HCT116 (cell line): ENCODE data around the gene MYCBP. TPM values are rescaled to one million over a fixed set of nuclear protein-coding genes. Genes with fewer than 3 reads are reported as not detected.

Experiments used
- ATAC-seq: fragments of 200-7000 bp; cut with Tn5 transposase; 2 replicates; pipeline ENCODE4 v1.9.1; 2020; ENCODE audit warnings: mild to moderate bottlenecking, moderate library complexity
- Bru-seq: library from RNA; stranded (reverse); fragments of 400-500 nt; gene quantifications from one replicate; lab custom pipeline; 2021; lab: Mats Ljungman, UMichigan
- BruChase-seq, 2 experiments: library from RNA; stranded (reverse); fragments of 400-500 nt; gene quantifications; one replicate each; lab custom pipeline; 2021; lab: Mats Ljungman, UMichigan
- BruUV-seq: library from RNA; stranded (reverse); fragments of 400-500 nt; replicated peaks from 2 replicates; lab custom pipeline; 2021; lab: Mats Ljungman, UMichigan
- CTCF ChIA-PET: fragments of 300-600 bp; sonication (Branson Sonifier 250); formaldehyde crosslinking; loops from one replicate; lab custom pipeline; 2021; ENCODE audit warnings: antibody characterized with exemption; lab: Charles Lee
- POLR2A ChIA-PET: fragments of 300-600, 350-600 bp; sonication (Branson Sonifier 250); formaldehyde crosslinking; loops from one replicate; lab custom pipeline; 2021; ENCODE audit warnings: antibody characterized with exemption; lab: Charles Lee
- RAD21 ChIA-PET, 2 experiments: fragments of 300-600 bp; sonication (Branson Sonifier 250); formaldehyde crosslinking; loops; one replicate each; lab custom pipeline; 2023; ENCODE audit warnings: low total read pairs in 2 of 2; ENCODE audit not compliant: uncharacterized antibody in 2 of 2, unreplicated experiment in 2 of 2, low non-redundant PET in 1 of 2; lab: Charles Lee
- DNase-seq: peaks from one replicate; pipeline ENCODE4 v3.0.0-alpha.2; 2010; ENCODE audit warnings: low read depth, low spot score
- H2AFZ ChIP-seq: fragments of 200-600 bp; shearing (Covaris generic), sonication (generic); 2 replicates; pipeline ENCODE4 v1.6.1; 2017; ENCODE audit warnings: low read depth, mixed run types, mixed read lengths, antibody characterized with exemption, low read length; ENCODE audit not compliant: poor library complexity, severe bottlenecking
- H3K27ac ChIP-seq: 2 replicates; pipeline ENCODE4 v1.5.1; 2012; ENCODE audit warnings: low read depth, low read length
- H3K27me3 ChIP-seq: fragments of 200-600 bp; sonication (generic); 2 replicates; pipeline ENCODE4 v1.6.1; 2016; ENCODE audit warnings: mixed run types, low read length, mixed read lengths; ENCODE audit not compliant: insufficient read depth
- H3K36me3 ChIP-seq, 2 experiments: fragments of 200-500 bp in 1 of 2; fragments of 200-600 bp in 1 of 2; sonication (Bioruptor generic) in 1 of 2; sonication (generic) in 1 of 2; 2 replicates each; pipeline versions ENCODE4 v1.5.1 to v1.6.1; 2014 to 2016; ENCODE audit warnings: low read length in 2 of 2, inconsistent platforms in 1 of 2, mixed read lengths in 1 of 2, mixed run types in 1 of 2; ENCODE audit not compliant: insufficient read depth in 2 of 2, control insufficient read depth in 1 of 2
- H3K4me1 ChIP-seq, 2 experiments: fragments of 200-600 bp in 1 of 2; sonication (generic) in 1 of 2; 2 replicates each; pipeline versions ENCODE4 v1.5.1 to v1.6.1; 2012 to 2017; ENCODE audit warnings: low read length in 2 of 2, inconsistent platforms in 1 of 2, mild to moderate bottlenecking in 1 of 2, mixed read lengths in 1 of 2, mixed run types in 1 of 2, moderate library complexity in 1 of 2; ENCODE audit not compliant: insufficient read depth in 2 of 2, control insufficient read depth in 1 of 2
- H3K4me2 ChIP-seq: fragments of 200-600 bp; sonication (generic); 2 replicates; pipeline ENCODE4 v1.6.1; 2017; ENCODE audit warnings: mixed run types, low read length, mixed read lengths
- H3K4me3 ChIP-seq, 2 experiments: fragments of 200-600 bp in 1 of 2; sonication (generic) in 1 of 2; replicated peaks in 1 of 2; 2 replicates each; pipeline ENCODE4 v1.5.1; 2011 to 2016; ENCODE audit warnings: low read length in 2 of 2, control low read depth in 1 of 2, low read depth in 1 of 2, mild to moderate bottlenecking in 1 of 2, mixed read lengths in 1 of 2, mixed run types in 1 of 2
- H3K79me2 ChIP-seq: fragments of 200-600 bp; sonication (generic); 2 replicates; pipeline ENCODE4 v1.6.1; 2017; ENCODE audit warnings: mild to moderate bottlenecking, mixed run types, low read length, moderate library complexity, mixed read lengths; ENCODE audit not compliant: insufficient read depth
- H3K9ac ChIP-seq: fragments of 200-600 bp; sonication (generic); 2 replicates; pipeline ENCODE4 v1.6.1; 2016; ENCODE audit warnings: low read length, mixed read lengths
- H3K9me2 ChIP-seq: fragments of 200-600 bp; sonication (generic), shearing (Covaris generic); 2 replicates; pipeline ENCODE4 v1.6.1; 2017; ENCODE audit warnings: mixed run types, mild to moderate bottlenecking, moderate library complexity; ENCODE audit not compliant: insufficient read depth
- H3K9me3 ChIP-seq, 2 experiments: fragments of 200-500 bp in 1 of 2; fragments of 200-600 bp in 1 of 2; sonication (Bioruptor generic) in 1 of 2; sonication (generic) in 1 of 2; 2 replicates each; pipeline ENCODE4 v1.6.1; 2014 to 2017; ENCODE audit warnings: low read length in 2 of 2, mixed read lengths in 2 of 2, inconsistent platforms in 1 of 2, low read depth in 1 of 2, mild to moderate bottlenecking in 1 of 2, mixed run types in 1 of 2, moderate library complexity in 1 of 2; ENCODE audit not compliant: control insufficient read depth in 1 of 2, insufficient read depth in 1 of 2
- H4K20me1 ChIP-seq: fragments of 200-600 bp; sonication (generic), shearing (Covaris generic); 2 replicates; pipeline ENCODE4 v1.6.1; 2017; ENCODE audit warnings: mixed run types, mild to moderate bottlenecking, moderate library complexity; ENCODE audit not compliant: insufficient read depth
- CEBPB ChIP-seq: IDR thresholded peaks from 2 replicates; pipeline ENCODE4 v1.6.1; 2012; ENCODE audit warnings: low read depth
- EGR1 ChIP-seq: IDR thresholded peaks from 2 replicates; pipeline ENCODE4 v1.6.1; 2012; ENCODE audit warnings: low read depth
- ELF1 ChIP-seq: IDR thresholded peaks from 2 replicates; pipeline ENCODE4 v1.6.1; 2012; ENCODE audit warnings: low read depth, borderline replicate concordance
- JUND ChIP-seq: IDR thresholded peaks from 2 replicates; pipeline ENCODE4 v1.6.1; 2012
- POLR2A ChIP-seq: IDR thresholded peaks from 2 replicates; pipeline ENCODE4 v1.7.0; 2011; ENCODE audit warnings: borderline replicate concordance; ENCODE audit not compliant: insufficient read depth, insufficient read length; ENCODE audit errors: extremely low read depth
- POLR2AphosphoS5 ChIP-seq: IDR thresholded peaks from 2 replicates; pipeline ENCODE4 v1.6.1; 2011; ENCODE audit warnings: mild to moderate bottlenecking, low read depth, low read length, moderate library complexity
- SIN3A ChIP-seq: IDR thresholded peaks from 2 replicates; pipeline ENCODE4 v1.6.1; 2012; ENCODE audit warnings: low read depth
- SP1 ChIP-seq: IDR thresholded peaks from 2 replicates; pipeline ENCODE4 v1.6.1; 2012; ENCODE audit warnings: low read depth
- TCF7L2 ChIP-seq: IDR thresholded peaks from 2 replicates; pipeline ENCODE4 v1.7.0; 2011; ENCODE audit warnings: borderline replicate concordance, inconsistent platforms; ENCODE audit not compliant: insufficient read depth, insufficient read length; ENCODE audit errors: extremely low read depth
- YY1 ChIP-seq: IDR thresholded peaks from 2 replicates; pipeline ENCODE4 v1.6.1; 2011; ENCODE audit warnings: low read length, low read depth, moderate library complexity, mild to moderate bottlenecking; ENCODE audit not compliant: insufficient replicate concordance; ENCODE audit errors: extremely low read depth
- ZFX ChIP-seq: fragments of 450-650 bp; IDR thresholded peaks from 2 replicates; pipeline ENCODE4 v1.6.1; 2017
- intact Hi-C: fragments of 100-400 bp; cut with micrococcal nuclease; formaldehyde crosslinking; loops from 2 replicates; pipeline ENCODE4 v1.10.0; 2022
- long read RNA-seq: library from polyadenylated mRNA; unstranded; transcript quantifications from one replicate; pipeline ENCODE4 v2.0.0, GENCODE V29; 2021; ENCODE audit not compliant: unreplicated experiment
- polyA plus RNA-seq: library from polyadenylated mRNA; unstranded; fragments of >200 nt; gene quantifications from 2 replicates; pipeline ENCODE4 v1.2.1, GENCODE V29; 2012; ENCODE audit warnings: missing spikeins
- total RNA-seq: library from RNA; stranded (reverse); gene quantifications from one replicate; pipeline ENCODE4 v1.2.1, GENCODE V29; 2021; ENCODE audit not compliant: unreplicated experiment
- TF ChIP-seq, protein P1 (sequence below), 3 experiments: fragments of 200-600 bp in 1 of 3; sonication (generic) in 1 of 3; IDR thresholded peaks in 2 of 3; conservative IDR thresholded peaks in 1 of 3; 2 replicates each; pipeline ENCODE4 v1.5.1; 2012 to 2017; ENCODE audit warnings: low read depth in 2 of 3, low read length in 2 of 3, antibody characterized with exemption in 1 of 3, borderline replicate concordance in 1 of 3, control low read depth in 1 of 3, mild to moderate bottlenecking in 1 of 3, mixed read lengths in 1 of 3, mixed run types in 1 of 3, moderate library complexity in 1 of 3; ENCODE audit not compliant: insufficient read depth in 1 of 3

Gene MYCBP
- total RNA-seq = 40.2 TPM
- polyA plus RNA-seq = 7.5 and 12.1 TPM in 2 replicates
- Bru-seq, nascent RNA = percentile 54 among the genes with signal in this experiment
- BruChase-seq, experiment 1, labeled RNA remaining after a 6-hour chase = percentile 95 among the genes with signal in this experiment
- percentile 81 among the genes with signal in this experiment for BruChase-seq, experiment 2, labeled RNA remaining after a 2-hour chase
- long read RNA-seq, transcript MYCBP-204 (4 exons, 819 nt) = minor isoform, 6 of 35 reads
- long read RNA-seq, transcript MYCBP-201 (5 exons, 2,818 nt) = major isoform, 28 of 35 reads
- long read RNA-seq, partial matches to known transcripts = 0 of 35 reads
- long read RNA-seq, other reads (novel, unspliced or antisense) = 0 of 35 reads

- Histone ChIP-seq H3K79me2 (peaks cover 13% of the 10 kb centered on the region), H3K9ac (peak within 1 kb of the TSS; percentile 68), H3K36me3 (no peaks in the 10 kb centered on the region), H2AFZ (peak within 1 kb of the TSS; percentile 68), H3K4me2 (peak within 1 kb of the TSS; percentile 80), H4K20me1 (no peaks in the 10 kb centered on the region), H3K27ac (peak within 1 kb of the TSS; percentile 32), H3K9me2 (no peaks in the 10 kb centered on the region), H3K4me1 (peaks cover 10 to 15% of the 10 kb centered on the region in 2 experiments; a peak in 3 of 4 replicates), H3K4me3 (peak within 1 kb of the TSS; percentile 88 to 93), H3K27me3 (no peaks in the 10 kb centered on the region), H3K9me3 (no peaks in the 10 kb centered on the region)
- RAD21 ChIA-PET = interaction anchor here in 1 of 2 experiments (0.7 kb wide), 1 partner anchor 172 kb away, joined by 3 read pairs; no protein-coding TSS in a partner anchor
- intact Hi-C loops = loop anchor here (5.0 kb wide), 2 partner anchors 84 to 219 kb away; no protein-coding TSS in a partner anchor
- ATAC-seq (peak; percentile 99), DNase-seq (peak; percentile 89)
- POLR2A ChIA-PET = interaction anchor here (0.9 kb wide), 1 partner anchor 14 kb away, joined by 3 read pairs; the partner anchor contains the start of gene RRAGC
- CTCF ChIA-PET = interaction anchor here (1.2 kb wide), 1 partner anchor 219 kb away, joined by 3 read pairs; no protein-coding TSS in a partner anchor
- no peak for TF ChIP-seq CEBPB
- TF ChIP-seq, protein P1, sequence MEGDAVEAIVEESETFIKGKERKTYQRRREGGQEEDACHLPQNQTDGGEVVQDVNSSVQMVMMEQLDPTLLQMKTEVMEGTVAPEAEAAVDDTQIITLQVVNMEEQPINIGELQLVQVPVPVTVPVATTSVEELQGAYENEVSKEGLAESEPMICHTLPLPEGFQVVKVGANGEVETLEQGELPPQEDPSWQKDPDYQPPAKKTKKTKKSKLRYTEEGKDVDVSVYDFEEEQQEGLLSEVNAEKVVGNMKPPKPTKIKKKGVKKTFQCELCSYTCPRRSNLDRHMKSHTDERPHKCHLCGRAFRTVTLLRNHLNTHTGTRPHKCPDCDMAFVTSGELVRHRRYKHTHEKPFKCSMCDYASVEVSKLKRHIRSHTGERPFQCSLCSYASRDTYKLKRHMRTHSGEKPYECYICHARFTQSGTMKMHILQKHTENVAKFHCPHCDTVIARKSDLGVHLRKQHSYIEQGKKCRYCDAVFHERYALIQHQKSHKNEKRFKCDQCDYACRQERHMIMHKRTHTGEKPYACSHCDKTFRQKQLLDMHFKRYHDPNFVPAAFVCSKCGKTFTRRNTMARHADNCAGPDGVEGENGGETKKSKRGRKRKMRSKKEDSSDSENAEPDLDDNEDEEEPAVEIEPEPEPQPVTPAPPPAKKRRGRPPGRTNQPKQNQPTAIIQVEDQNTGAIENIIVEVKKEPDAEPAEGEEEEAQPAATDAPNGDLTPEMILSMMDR (IDR thresholded peaks at IDR 0.05 in 2 of 3, conservative IDR thresholded peaks at IDR 0.05 in 1 of 3; ENCODE audit: borderline replicate concordance in 1 of 3, insufficient read depth in 1 of 3, low read depth in 2 of 3, low read length in 2 of 3) = no peak
- TF ChIP-seq SP1 = no peak; the same call in 1 of the 2 replicates
- peak; percentile 78 for TF ChIP-seq POLR2A
- TF ChIP-seq EGR1 = no peak
- peak; percentile 93 for TF ChIP-seq SIN3A
- no peak; the same call in 1 of the 2 replicates for TF ChIP-seq ELF1
- TF ChIP-seq ZFX = peak; percentile 29; the same call in 1 of the 2 replicates
- TF ChIP-seq POLR2AphosphoS5 = peak; percentile 95
- no peak for TF ChIP-seq JUND
- peak; percentile 8 for TF ChIP-seq YY1
- TF ChIP-seq TCF7L2 = no peak
- BruUV-seq = TSS peak; percentile 84
Observed at GRCh38 chr1:38873027-38873969, at the start of gene MYCBP. Gene MYCBP, minus strand, starts transcription at chr1:38873348. Its CDS starts 43 bp downstream, at chr1:38873305.
